ENCODE data around the gene AKR1B1.

The AKR1B1 gene

DNA sequence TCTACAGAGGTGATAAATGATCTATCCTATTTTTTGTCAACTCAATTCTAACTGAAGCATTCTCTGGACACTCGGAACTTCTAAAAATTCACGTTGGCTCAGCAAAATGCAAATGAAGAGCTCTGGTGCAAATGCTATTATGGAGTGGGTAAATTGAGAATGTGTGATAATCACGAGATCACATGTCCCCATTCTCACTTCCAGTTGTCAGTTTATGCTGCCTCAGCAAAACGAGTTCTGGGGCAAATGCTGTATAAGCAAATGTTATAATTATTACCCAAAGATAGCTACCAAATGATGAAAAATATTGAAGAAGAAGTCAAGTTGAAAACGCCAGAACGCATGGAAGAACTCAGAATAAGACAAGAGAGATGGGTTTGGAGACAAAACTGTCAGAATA is 29.4 kb downstream of the AKR1B1 start:
- no peak overlapping the region for H3K27ac ChIP-seq
- TF ChIP-seq, protein P1, sequence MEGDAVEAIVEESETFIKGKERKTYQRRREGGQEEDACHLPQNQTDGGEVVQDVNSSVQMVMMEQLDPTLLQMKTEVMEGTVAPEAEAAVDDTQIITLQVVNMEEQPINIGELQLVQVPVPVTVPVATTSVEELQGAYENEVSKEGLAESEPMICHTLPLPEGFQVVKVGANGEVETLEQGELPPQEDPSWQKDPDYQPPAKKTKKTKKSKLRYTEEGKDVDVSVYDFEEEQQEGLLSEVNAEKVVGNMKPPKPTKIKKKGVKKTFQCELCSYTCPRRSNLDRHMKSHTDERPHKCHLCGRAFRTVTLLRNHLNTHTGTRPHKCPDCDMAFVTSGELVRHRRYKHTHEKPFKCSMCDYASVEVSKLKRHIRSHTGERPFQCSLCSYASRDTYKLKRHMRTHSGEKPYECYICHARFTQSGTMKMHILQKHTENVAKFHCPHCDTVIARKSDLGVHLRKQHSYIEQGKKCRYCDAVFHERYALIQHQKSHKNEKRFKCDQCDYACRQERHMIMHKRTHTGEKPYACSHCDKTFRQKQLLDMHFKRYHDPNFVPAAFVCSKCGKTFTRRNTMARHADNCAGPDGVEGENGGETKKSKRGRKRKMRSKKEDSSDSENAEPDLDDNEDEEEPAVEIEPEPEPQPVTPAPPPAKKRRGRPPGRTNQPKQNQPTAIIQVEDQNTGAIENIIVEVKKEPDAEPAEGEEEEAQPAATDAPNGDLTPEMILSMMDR (conservative IDR thresholded peaks at IDR 0.05) = no peak

DNA sequence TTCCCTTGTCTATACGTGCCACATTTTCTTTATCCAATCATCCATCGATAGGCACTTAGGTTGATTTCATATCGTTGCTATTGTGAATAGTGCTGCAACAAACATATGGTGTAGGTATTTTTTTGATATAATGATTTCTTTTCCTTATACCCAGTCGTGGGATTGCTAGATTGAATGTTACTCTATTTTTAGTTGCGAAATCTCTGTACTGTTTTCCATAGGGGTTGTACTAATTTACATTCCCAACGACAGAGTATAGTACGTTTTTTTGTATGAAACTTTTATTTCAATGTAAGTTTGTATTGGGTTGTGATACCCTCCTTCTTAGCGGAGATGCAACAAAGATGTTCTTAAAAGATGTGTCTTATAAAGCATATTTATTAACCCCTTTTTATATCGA is 30.0 kb downstream of the AKR1B1 start:
- no peak overlapping the region for H3K27ac ChIP-seq
- TF ChIP-seq, protein P1 (conservative IDR thresholded peaks at IDR 0.05) = no peak

DNA sequence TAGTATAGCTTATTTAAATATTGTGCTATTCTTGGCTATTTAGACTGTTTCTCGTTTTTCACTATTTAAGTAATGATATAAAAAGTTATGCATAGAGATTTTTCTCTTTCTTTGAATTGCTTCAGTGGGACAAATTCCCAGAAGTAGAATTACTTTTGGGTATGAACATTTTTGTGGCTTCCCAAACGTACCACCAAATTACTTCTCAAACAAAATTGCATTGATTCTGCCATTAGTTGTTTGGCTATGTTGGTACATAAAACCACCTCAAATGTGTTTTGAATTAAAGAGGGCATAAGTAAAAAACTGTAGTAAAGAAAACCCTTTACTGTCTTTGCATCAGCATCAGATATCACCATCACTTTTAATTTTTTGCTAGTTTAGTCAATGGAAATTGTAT is 31.0 kb downstream of the AKR1B1 start:
- H3K27ac ChIP-seq = no peak overlapping the region
- TF ChIP-seq, protein P1 (conservative IDR thresholded peaks at IDR 0.05) = no peak

DNA sequence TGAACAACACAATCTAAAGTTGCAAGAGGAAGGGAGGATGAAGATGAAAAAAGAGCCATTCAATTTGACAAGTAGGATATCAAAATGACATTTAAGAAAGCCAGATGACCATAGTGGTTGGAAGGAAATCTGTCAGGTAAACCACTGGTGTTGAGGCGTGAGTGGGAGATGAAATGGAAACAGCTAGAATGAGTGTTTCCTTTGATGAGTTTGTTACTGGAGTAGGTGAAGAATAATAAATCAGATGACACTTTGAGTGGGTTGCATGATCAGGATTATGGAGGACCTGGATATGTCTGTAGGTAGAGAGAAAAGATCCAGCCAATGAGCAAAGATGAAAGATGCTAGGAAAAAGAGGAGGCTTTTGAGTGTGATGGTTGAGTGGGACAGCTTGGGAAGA is 33.1 kb downstream of the AKR1B1 start:
- TF ChIP-seq, protein P1 (conservative IDR thresholded peaks at IDR 0.05) = no peak
- no peak overlapping the region for H3K27ac ChIP-seq

DNA sequence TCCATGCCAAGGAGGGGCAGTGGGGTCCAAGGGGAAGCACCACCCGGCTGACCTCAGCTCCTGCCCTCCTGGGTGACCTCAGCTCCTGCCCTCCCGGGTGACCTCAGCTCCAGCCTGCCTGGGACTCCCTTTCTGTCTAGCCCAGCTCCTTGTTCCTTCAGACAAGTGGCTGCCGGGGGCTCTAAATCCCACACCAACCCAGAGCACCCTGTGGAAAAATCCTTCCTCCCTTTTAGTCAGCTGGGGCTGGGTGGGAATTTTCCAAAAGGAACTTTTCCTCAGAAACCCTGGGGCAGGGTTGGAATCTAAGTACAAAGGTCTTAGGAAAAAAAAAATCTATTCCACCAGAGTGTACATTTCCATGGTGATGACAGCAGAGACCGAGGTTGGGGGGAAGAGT is 36.3 kb downstream of the AKR1B1 start:
- TF ChIP-seq, protein P1 (conservative IDR thresholded peaks at IDR 0.05) = no peak
- no peak overlapping the region for H3K27ac ChIP-seq

DNA sequence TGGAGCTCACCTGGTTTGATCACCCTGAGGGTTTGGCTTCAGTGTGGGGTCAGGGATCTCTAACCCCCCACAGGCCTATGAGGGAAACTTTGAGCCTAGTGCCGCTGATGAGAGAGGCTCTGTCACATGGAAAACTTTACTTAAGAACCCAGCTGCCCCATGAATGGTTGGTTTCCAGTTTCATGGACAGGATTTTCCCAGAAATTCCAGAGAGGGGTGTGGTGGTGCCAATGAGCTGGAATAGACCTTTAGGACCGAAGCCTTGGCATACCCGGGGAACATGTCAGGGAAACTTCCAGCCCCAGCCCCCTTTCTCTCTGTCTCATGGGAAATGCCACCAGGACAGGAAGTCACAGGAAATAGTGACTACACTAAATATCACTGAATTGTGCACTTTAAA is 36.9 kb downstream of the AKR1B1 start:
- H3K27ac ChIP-seq = no peak overlapping the region

DNA sequence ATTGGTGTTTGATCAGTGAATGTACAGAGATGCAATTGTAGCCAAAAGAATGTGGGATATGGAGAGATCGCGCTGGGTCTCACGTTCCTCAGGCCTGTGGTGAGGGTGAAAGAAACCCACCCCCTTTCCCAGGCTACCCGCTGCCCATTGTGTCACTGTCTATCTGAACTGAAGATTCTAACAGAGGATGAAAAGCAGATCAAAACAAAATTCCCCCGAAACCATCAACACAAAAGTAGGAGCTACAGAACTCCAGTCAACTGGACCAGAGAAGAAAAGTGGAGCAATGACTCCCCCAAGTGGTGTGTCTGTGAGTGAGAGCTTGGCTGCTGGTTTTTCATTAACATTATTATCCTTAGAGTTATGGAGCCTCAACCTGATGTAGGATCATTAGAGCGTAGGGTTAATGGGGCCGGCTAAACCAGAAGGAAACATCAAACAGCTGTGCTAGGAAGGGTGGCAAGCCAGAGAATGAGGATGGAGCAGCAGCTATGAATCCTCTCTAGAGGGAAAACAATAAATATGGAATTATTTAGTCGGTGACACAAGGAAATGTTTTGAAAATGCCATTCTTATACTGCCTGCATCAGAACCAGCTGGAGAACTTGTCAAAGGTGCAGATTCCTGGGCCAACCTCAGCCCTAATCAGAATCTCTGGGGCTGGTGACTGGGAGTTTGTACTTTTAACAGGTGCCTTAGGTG is 38.3 kb downstream of the AKR1B1 start:
- H3K27ac ChIP-seq = no peak overlapping the region; the same call in 1 of the 2 replicates
- TF ChIP-seq, protein P1 (conservative IDR thresholded peaks at IDR 0.05) = peak; percentile 90

More for the DNA sequence above, 36.9 kb downstream of the AKR1B1 start:
- TF ChIP-seq, protein P1 (conservative IDR thresholded peaks at IDR 0.05) = no peak

All from VCaP (cell line).